D721Med (cell line): ENCODE measurements around the gene ALDH1A3.

Source experiments
- DNase-seq: peaks from one replicate; pipeline ENCODE4 v3.0.0; 2011; ENCODE audit warnings: low spot score; ENCODE audit not compliant: insufficient read length
- FAIRE-seq: peaks from 2 replicates; lab custom pipeline; 2011; peaks lifted over from hg19 to GRCh38; lab: Jason Lieb, UNC
- CTCF ChIP-seq: IDR thresholded peaks from 2 replicates; pipeline ENCODE4 v1.5.1; 2012; ENCODE audit warnings: mild to moderate bottlenecking, control low read depth; ENCODE audit not compliant: insufficient read depth; ENCODE audit errors: missing control alignments

Gene ALDH1A3

GRCh38 chr15:100899601-100900000, 20.0 kb downstream of the ALDH1A3 start:
- no peak for TF ChIP-seq CTCF
- no peak for FAIRE-seq

GRCh38 chr15:100900136-100900794, 20.6 kb downstream of the ALDH1A3 start:
- no peak for TF ChIP-seq CTCF
- FAIRE-seq, result no peak
- no peak for DNase-seq

More at GRCh38 chr15:100899601-100900000, 20.0 kb downstream of the ALDH1A3 start:
- no peak for DNase-seq

- FAIRE-seq, result no peak
- DNase-seq, result no peak
- TF ChIP-seq CTCF, result no peak
These were observed 21.2 kb downstream of the ALDH1A3 start for GRCh38 chr15:100900795-100901169.

- DNase-seq, result no peak
- FAIRE-seq, result no peak
- no peak for TF ChIP-seq CTCF
These were observed 21.7 kb downstream of the ALDH1A3 start for GRCh38 chr15:100901296-100901695.

GRCh38 chr15:100901702-100902435, 22.2 kb downstream of the ALDH1A3 start:
- TF ChIP-seq CTCF, result no peak
- FAIRE-seq (no peak), DNase-seq (no peak)

- DNase-seq (no peak), FAIRE-seq (no peak)
- TF ChIP-seq CTCF, result no peak
These were observed 23.0 kb downstream of the ALDH1A3 start for GRCh38 chr15:100902436-100903167.
